ENCODE measurements around the gene AP3B1.

DNA sequence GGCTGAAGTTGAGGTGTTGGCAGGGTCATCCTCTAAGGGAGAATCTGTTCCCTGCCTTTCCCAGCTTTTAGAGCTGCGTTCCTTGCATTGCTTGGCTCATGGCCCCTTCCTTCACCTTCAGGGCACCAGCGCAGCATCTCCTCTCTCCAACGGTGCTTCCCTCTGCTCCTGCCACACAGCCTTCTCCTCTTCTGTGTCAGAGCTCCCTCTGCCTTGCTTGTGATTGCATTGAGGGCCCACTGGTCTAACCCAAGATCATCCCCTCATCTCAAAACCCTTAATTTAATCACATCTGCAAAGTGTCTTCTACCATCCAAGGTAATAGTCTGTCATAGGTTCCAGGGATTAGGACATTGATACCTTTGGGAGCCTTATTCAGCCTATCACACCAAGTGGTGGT lies 312.7 kb downstream of the AP3B1 start:
- TF ChIP-seq, protein P1, sequence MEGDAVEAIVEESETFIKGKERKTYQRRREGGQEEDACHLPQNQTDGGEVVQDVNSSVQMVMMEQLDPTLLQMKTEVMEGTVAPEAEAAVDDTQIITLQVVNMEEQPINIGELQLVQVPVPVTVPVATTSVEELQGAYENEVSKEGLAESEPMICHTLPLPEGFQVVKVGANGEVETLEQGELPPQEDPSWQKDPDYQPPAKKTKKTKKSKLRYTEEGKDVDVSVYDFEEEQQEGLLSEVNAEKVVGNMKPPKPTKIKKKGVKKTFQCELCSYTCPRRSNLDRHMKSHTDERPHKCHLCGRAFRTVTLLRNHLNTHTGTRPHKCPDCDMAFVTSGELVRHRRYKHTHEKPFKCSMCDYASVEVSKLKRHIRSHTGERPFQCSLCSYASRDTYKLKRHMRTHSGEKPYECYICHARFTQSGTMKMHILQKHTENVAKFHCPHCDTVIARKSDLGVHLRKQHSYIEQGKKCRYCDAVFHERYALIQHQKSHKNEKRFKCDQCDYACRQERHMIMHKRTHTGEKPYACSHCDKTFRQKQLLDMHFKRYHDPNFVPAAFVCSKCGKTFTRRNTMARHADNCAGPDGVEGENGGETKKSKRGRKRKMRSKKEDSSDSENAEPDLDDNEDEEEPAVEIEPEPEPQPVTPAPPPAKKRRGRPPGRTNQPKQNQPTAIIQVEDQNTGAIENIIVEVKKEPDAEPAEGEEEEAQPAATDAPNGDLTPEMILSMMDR (IDR thresholded peaks at IDR 0.05) = no peak
- no peak for TF ChIP-seq ZFX (IDR thresholded peaks at IDR 0.05; ENCODE audit: borderline replicate concordance)

Data from 22Rv1 (cell line).